GM19240 (cell line): ENCODE results near the gene DCAF10.
"Not testable (repeated sequence)": the region's sequence is repeated elsewhere in the genome, so short reads cannot be mapped to it uniquely, and the experiment has no call there.

Experiments
- DNase-seq: peaks from one replicate; pipeline ENCODE4 v3.0.0; 2011; ENCODE audit warnings: low spot score; ENCODE audit not compliant: insufficient read length

DCAF10 gene, protein sequence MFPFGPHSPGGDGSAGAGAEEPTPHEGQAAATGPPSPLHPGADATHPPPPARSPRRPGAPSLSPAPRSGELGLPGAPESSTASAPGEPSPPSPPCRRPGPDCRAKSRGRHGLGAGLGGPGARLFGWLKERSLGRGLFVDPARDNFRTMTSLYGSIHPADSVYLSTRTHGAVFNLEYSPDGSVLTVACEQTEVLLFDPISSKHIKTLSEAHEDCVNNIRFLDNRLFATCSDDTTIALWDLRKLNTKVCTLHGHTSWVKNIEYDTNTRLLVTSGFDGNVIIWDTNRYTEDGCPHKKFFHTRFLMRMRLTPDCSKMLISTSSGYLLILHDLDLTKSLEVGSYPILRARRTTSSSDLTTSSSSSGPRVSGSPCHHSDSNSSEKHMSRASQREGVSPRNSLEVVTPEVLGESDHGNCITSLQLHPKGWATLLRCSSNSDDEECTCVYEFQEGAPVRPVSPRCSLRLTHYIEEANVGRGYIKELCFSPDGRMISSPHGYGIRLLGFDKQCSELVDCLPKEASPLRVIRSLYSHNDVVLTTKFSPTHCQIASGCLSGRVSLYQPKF

DNA sequence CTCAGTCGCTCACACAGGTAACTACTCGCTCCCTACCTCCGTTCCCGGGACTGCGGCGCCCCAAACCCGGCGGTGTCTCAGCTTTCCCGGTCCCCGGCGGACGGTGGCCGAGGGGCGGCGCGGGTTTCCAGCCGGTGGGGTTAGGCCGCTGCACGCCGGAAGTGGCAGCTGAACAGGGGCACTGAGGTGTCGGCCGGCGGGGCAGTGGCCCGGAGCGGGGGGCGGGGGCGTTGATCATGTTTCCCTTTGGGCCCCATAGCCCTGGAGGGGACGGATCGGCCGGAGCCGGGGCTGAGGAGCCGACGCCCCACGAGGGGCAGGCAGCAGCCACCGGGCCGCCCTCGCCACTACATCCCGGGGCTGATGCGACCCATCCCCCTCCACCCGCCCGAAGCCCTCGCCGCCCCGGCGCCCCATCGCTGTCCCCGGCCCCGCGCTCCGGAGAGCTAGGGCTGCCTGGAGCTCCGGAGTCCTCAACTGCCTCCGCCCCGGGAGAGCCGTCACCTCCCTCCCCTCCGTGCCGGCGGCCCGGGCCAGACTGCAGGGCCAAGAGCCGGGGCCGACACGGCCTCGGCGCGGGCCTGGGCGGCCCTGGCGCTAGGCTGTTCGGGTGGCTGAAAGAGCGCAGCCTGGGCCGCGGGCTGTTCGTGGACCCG, at the start of gene DCAF10:
Gene DCAF10 (plus strand): TSS at position 167 of the 656 bp plus-strand sequence. CDS start 70 bp downstream, at position 237.
- DNase-seq: peak; percentile 62

GRCh38 chr9:37751186-37751585, 49.4 kb upstream of the DCAF10 start:
- no peak for DNase-seq

DNA sequence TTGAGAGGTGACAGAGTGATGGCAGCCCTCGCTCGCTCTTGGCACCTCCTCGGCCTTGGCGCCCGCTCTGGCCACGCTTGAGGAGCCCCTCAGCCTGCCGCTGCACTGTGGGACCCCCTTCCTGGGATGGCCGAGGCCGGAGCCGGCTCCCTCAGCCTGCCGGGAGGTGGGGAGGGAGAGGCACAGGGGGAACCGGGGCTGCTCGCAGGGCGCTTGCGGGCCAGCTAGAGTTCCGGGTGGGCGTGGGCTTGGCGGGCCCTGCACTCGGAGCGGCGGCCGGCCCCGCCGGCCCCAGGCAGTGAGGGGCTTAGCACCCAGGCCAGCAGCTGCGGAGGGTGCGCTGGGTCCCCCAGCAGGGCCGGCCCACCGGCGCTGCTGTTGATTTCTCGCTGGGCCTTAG, 48.9 kb upstream of the DCAF10 start:
- DNase-seq: not testable (repeated sequence)

- not testable (repeated sequence) for DNase-seq
Observed at GRCh38 chr9:37752112-37752511, 48.5 kb upstream of the DCAF10 start.

DNA sequence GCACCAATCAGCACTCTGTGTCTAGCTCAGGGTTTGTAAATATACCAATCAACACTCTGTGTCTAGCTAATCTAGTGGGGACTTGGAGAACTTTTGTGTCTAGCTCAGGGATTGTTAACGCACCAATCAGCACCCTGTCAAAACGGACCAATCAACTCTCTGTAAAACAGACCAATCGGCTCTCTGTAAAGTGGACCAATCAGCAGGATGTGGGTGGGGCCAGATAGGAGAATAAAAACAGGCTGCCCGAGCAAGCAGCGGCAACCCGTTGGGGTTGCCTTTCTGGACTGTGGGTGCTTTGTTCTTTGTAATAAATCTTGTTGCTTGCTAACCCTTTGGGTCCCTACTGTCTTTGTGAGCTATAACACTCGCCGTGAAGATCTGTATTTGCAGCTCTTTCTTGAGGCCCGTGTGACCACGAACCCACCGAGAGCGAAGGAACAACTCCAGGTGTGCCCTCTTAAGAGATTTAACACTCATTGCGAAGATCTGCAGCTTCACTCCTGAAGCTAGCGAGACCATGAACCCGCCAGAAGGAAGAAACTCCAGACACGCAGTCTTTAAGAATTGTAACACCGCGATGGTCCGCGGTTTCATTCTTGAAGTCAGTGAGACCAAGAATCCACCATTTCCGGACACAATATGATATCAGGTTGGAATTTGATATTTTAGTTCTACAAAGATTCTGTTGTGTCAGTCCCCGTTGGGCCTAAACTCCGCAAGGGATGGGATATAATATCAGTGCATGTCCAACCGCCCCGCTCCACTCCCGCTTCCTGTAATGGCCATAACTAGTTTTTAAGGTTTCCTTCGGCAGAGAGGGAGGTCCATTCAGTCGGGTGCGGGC, 47.7 kb upstream of the DCAF10 start:
- no peak for DNase-seq

GRCh38 chr9:37753489-37754190, 47.0 kb upstream of the DCAF10 start, which contains the start of gene TRMT10B:
Gene TRMT10B (plus strand): TSS chr9:37753805. CDS start chr9:37761932, 8,127 bp downstream.
- DNase-seq: peak; percentile 95

DNA sequence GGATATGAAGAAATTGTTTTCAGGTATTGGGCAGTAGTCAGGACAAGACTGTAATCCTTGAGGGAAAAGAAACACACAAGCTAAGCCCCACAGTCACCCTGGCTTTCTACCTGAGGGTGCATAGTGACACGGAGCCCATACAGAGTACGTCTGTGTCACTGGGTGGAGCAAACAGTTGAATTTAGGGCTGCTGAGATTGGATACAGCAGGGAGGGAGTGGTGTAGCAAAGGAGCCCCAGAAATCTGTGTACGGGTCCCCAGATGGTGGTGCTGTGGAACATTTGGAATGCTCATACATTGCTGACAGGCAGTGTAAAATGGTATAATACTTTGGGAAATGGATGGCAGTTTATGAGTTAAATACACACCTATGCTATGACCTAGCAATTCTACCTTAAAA, 41.9 kb upstream of the DCAF10 start:
- no peak for DNase-seq

- DNase-seq: no peak
Observed at GRCh38 chr9:37760416-37761161, 40.0 kb upstream of the DCAF10 start.

DNA sequence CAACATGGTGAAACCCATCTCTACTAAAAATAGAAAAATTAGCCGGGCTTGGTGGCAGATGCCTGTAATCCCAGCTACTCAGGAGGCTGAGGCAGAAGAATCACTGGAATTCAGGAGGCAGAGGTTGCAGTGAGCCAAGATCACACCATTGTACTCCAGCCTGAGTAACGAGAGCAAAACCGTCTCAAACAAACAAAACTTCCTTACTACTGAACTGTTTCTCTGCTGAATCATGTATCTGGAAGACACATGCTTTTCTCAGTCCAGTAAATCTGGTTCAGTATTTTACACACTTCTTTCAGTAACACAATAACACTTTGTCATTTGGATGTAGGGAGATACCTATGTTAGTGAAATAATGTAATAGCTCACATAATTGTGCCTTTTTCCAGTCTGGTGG, 39.1 kb upstream of the DCAF10 start:
- DNase-seq: no peak

DNA sequence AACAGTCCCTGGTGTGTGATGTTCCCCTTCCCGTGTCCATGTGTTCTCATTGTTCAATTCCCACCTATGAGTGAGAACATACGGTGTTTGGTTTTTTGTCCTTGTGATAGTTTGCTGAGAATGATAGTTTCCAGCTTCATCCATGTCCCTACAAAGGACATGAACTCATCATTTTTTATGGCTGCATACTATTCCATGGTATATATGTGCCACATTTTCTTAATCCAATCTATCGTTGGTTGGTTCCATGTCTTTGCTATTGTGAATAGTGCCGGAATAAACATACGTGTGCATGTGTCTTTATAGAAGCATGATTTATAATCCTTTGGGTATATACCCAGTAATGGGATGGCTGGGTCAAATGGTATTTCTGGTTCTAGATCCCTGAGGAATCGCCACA, 35.3 kb upstream of the DCAF10 start:
- not testable (repeated sequence) for DNase-seq

GRCh38 chr9:37769306-37769705, 31.3 kb upstream of the DCAF10 start:
- DNase-seq: no peak

GRCh38 chr9:37769995-37770394, 30.6 kb upstream of the DCAF10 start:
- no peak for DNase-seq

DNA sequence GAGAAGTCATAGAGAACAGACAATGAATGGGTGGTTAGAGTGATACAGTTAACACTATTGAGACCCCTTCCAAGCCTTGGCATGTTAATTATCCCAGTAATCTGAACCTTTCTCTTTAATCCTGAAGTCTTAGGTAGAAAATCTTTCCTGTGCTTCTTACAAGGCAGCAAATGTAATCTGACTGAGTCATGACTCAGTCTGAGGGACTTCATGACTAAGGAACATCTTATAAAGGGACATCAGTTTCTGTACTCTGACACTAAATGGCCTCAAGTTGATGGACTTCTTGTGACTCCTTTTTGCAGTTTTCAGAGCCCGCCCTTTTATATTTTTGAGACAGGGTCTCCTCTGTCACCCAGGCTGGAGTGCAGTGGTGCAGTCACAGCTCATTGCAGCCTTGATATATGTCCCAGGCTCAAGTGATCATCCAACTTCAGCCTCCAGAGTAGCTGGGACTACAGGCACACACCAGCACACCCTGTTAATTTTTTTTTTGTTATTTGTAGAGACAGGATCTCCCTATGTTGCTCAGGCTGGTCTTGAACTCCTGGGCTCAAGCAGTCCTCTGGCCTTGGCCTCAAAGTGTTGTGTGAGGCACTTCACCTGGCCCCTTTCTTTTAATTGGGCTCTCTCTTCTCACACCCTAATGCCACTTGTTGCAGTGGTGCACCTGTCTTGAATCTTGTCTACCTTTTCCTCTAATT, 25.2 kb upstream of the DCAF10 start:
- DNase-seq: no peak

- no peak for DNase-seq
Observed at GRCh38 chr9:37776328-37776727, 24.3 kb upstream of the DCAF10 start.

GRCh38 chr9:37778534-37778933, 22.1 kb upstream of the DCAF10 start:
- DNase-seq: no peak

DNA sequence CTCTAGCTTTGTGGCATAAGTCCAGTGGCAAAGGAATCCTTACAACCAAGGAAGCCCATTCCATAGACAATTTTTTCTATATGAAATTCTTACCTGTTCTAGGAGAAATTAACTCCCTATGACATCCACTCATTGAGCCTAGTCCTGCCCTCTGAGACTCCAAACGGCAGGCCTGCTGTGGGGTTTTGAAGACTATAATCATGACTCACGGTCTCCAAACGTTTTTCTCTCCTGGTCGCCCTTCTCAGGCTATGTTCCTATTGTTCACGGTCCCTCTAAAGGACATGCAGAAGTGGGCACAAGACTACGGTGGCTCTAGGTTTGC, 16.3 kb upstream of the DCAF10 start:
- no peak for DNase-seq

- peak; percentile 87 for DNase-seq
Observed at GRCh38 chr9:37784616-37785483, 15.7 kb upstream of the DCAF10 start, which contains the start of gene EXOSC3. Gene EXOSC3 (minus strand): TSS chr9:37785064. CDS start chr9:37785044, 20 bp downstream.

- DNase-seq: no peak
Observed at GRCh38 chr9:37787059-37787458, 13.5 kb upstream of the DCAF10 start.

GRCh38 chr9:37788332-37788731, 12.3 kb upstream of the DCAF10 start:
- DNase-seq: no peak
